WTC11 (cell line): ENCODE data around the gene EXOC4. TPM values are rescaled to one million over a fixed set of nuclear protein-coding genes. Genes with fewer than 3 reads are reported as not detected.

Experiments used
- ATAC-seq: fragments of 200-7000 bp; cut with Tn5 transposase; 2 replicates; pipeline ENCODE4 v1.10.0; 2021; ENCODE audit warnings: mild to moderate bottlenecking, moderate library complexity
- CTCF ChIA-PET: fragments of 300-600 bp; sonication (Branson Sonifier 250); formaldehyde crosslinking; loops from one replicate; lab custom pipeline; 2021; ENCODE audit warnings: antibody characterized with exemption; lab: Charles Lee
- POLR2A ChIA-PET: fragments of 350-600 bp; sonication (Branson Sonifier 250); formaldehyde crosslinking; loops from one replicate; lab custom pipeline; 2021; ENCODE audit warnings: antibody characterized with exemption; lab: Charles Lee
- DNase-seq: peaks from one replicate; pipeline ENCODE4 v3.0.0; 2021; ENCODE audit warnings: low spot score
- H3K27ac Mint-ChIP-seq: 2 replicates; pipeline ENCODE4 v1.8.0; 2021; ENCODE audit warnings: mixed read lengths
- H3K27me3 Mint-ChIP-seq: 2 replicates; pipeline ENCODE4 v1.8.0; 2021; ENCODE audit warnings: low read depth, mild to moderate bottlenecking, moderate library complexity, mixed read lengths
- H3K36me3 Mint-ChIP-seq: 2 replicates; pipeline ENCODE4 v1.8.0; 2021; ENCODE audit warnings: mixed read lengths
- H3K4me1 Mint-ChIP-seq: 2 replicates; pipeline ENCODE4 v1.8.0; 2022; ENCODE audit warnings: mixed read lengths
- H3K4me3 Mint-ChIP-seq: 2 replicates; pipeline ENCODE4 v1.8.0; 2021; ENCODE audit warnings: mild to moderate bottlenecking, moderate library complexity, mixed read lengths
- H3K9me3 Mint-ChIP-seq: 2 replicates; pipeline ENCODE4 v1.8.0; 2021; ENCODE audit warnings: mixed read lengths
- AFF4 ChIP-seq: sonication (generic); formaldehyde crosslinking; IDR thresholded peaks from 2 replicates; pipeline ENCODE4 v1.8.1; 2023; ENCODE audit warnings: mild to moderate bottlenecking, missing genetic modification reagents, borderline replicate concordance
- ATF1 ChIP-seq: sonication (generic); formaldehyde crosslinking; IDR thresholded peaks from 2 replicates; pipeline ENCODE4 v1.8.1; 2023; ENCODE audit warnings: mild to moderate bottlenecking, moderate library complexity, missing genetic modification reagents
- ATF6 ChIP-seq: sonication (generic); formaldehyde crosslinking; IDR thresholded peaks from 2 replicates; pipeline ENCODE4 v1.8.1; 2023; ENCODE audit warnings: mild to moderate bottlenecking, missing genetic modification reagents
- CBFB ChIP-seq: sonication (generic); formaldehyde crosslinking; IDR thresholded peaks from 2 replicates; pipeline ENCODE4 v1.8.1; 2022; ENCODE audit warnings: mild to moderate bottlenecking, low read depth, missing genetic modification reagents
- E2F1 ChIP-seq: sonication (generic); formaldehyde crosslinking; IDR thresholded peaks from 2 replicates; pipeline ENCODE4 v1.8.0; 2022; ENCODE audit warnings: mild to moderate bottlenecking, missing genetic modification reagents
- E2F4 ChIP-seq: sonication (generic); formaldehyde crosslinking; IDR thresholded peaks from 2 replicates; pipeline ENCODE4 v1.8.1; 2022; ENCODE audit warnings: low read depth, mild to moderate bottlenecking, moderate library complexity, missing genetic modification reagents, borderline replicate concordance
- ETV6 ChIP-seq: sonication (generic); formaldehyde crosslinking; IDR thresholded peaks from 2 replicates; pipeline ENCODE4 v1.8.1; 2022; ENCODE audit warnings: mild to moderate bottlenecking, missing genetic modification reagents
- FOXK1 ChIP-seq: sonication (generic); formaldehyde crosslinking; IDR thresholded peaks from 2 replicates; pipeline ENCODE4 v1.8.0; 2022; ENCODE audit warnings: mild to moderate bottlenecking, moderate library complexity, missing genetic modification reagents
- HMGA2 ChIP-seq: fragments of 250-450 bp; sonication (Bioruptor Pico); IDR thresholded peaks from 2 replicates; pipeline ENCODE4 v1.4.0; 2021; ENCODE audit warnings: mild to moderate bottlenecking, moderate library complexity
- JAZF1 ChIP-seq: fragments of 250-450 bp; sonication (Bioruptor Pico); IDR thresholded peaks from 2 replicates; pipeline ENCODE4 v1.9.0; 2021; ENCODE audit warnings: moderate library complexity, mild to moderate bottlenecking, inconsistent platforms
- NFYB ChIP-seq: sonication (generic); formaldehyde crosslinking; conservative IDR thresholded peaks from 2 replicates; pipeline ENCODE4 v1.8.0; 2022; ENCODE audit warnings: low read depth, missing genetic modification reagents
- USF2 ChIP-seq: sonication (generic); formaldehyde crosslinking; IDR thresholded peaks from 2 replicates; pipeline ENCODE4 v1.8.1; 2023; ENCODE audit warnings: mild to moderate bottlenecking, missing genetic modification reagents, moderate library complexity
- ZNF263 ChIP-seq: sonication (generic); formaldehyde crosslinking; IDR thresholded peaks from 2 replicates; pipeline ENCODE4 v1.8.1; 2022; ENCODE audit warnings: low read depth, mild to moderate bottlenecking, moderate library complexity, missing genetic modification reagents
- ZNF281 ChIP-seq: sonication (generic); formaldehyde crosslinking; IDR thresholded peaks from 2 replicates; pipeline ENCODE4 v1.8.0; 2023; ENCODE audit warnings: mild to moderate bottlenecking, missing genetic modification reagents
- ZNF423 ChIP-seq: fragments of 250-450 bp; sonication (Bioruptor Pico); IDR thresholded peaks from 2 replicates; pipeline ENCODE4 v2.1.2; 2022; ENCODE audit warnings: mild to moderate bottlenecking, moderate library complexity
- ZNF532 ChIP-seq: fragments of 250-450 bp; sonication (Bioruptor Pico); IDR thresholded peaks from 2 replicates; pipeline ENCODE4 v1.9.0; 2021; ENCODE audit warnings: mild to moderate bottlenecking, borderline replicate concordance
- total RNA-seq: library from RNA; stranded (reverse); gene quantifications from 3 replicates; pipeline ENCODE4 v1.2.3, GENCODE V29; 2021

The EXOC4 gene
- total RNA-seq, 1 experiment from 2014 or later, result 62.0 TPM

- no peak for TF ChIP-seq E2F4 (CRISPR knock-in tag)
Measured at GRCh38 chr7:133822001-133822641, 569.2 kb downstream of the EXOC4 start (continued).

- Mint-ChIP-seq H3K27ac (no peak overlapping the region), H3K36me3 (peaks cover 3% of the 10 kb centered on the region; the same call in 1 of the 2 replicates), H3K4me1 (no peaks in the 10 kb centered on the region), H3K4me3 (no peak overlapping the region), H3K9me3 (no peaks in the 10 kb centered on the region), H3K27me3 (no peaks in the 10 kb centered on the region)
- no peak for TF ChIP-seq NFYB (CRISPR knock-in tag)
- no peak for TF ChIP-seq AFF4 (CRISPR knock-in tag)
- no peak for TF ChIP-seq ATF6
- no peak for TF ChIP-seq ATF1 (CRISPR knock-in tag)
- no peak for TF ChIP-seq ETV6 (CRISPR knock-in tag)
- no peak for TF ChIP-seq ZNF263 (CRISPR knock-in tag)
- TF ChIP-seq ZNF423 (CRISPR knock-in tag), result no peak
- no peak for TF ChIP-seq E2F1 (CRISPR knock-in tag)
- TF ChIP-seq ZNF532 (CRISPR knock-in tag), result no peak
- no peak for TF ChIP-seq HMGA2 (CRISPR knock-in tag)
- TF ChIP-seq ZNF281, result no peak
- TF ChIP-seq FOXK1 (CRISPR knock-in tag), result no peak
- TF ChIP-seq USF2 (CRISPR knock-in tag), result no peak
- no peak for TF ChIP-seq CBFB (CRISPR knock-in tag)
- TF ChIP-seq JAZF1, result no peak
- POLR2A ChIA-PET, result no interaction called here
- CTCF ChIA-PET, result no interaction called here
- ATAC-seq, result no peak
- no peak for DNase-seq
Measured at GRCh38 chr7:133822868-133823552, 570.1 kb downstream of the EXOC4 start.
